Muscle layer of duodenum (tissue), 2 donors: Measurements from ENCODE around the gene BET1.
"Not testable (repeated sequence)": the region's sequence is repeated elsewhere in the genome, so short reads cannot be mapped to it uniquely, and the experiment has no call there.

Experiments used
- H3K27ac ChIP-seq: one replicate; pipeline ENCODE4 v1.7.0; 2013; ENCODE audit warnings: mild to moderate bottlenecking, low read length
- H3K27me3 ChIP-seq: one replicate; pipeline ENCODE4 v1.7.0; 2013; ENCODE audit warnings: low read depth, mild to moderate bottlenecking, control low read depth, low read length
- H3K36me3 ChIP-seq, 2 donors: one replicate each; pipeline ENCODE4 v1.7.0; 2013; ENCODE audit warnings: low read length in 2 of 2, control low read depth in 1 of 2, mild to moderate bottlenecking in 1 of 2; ENCODE audit not compliant: insufficient read depth in 2 of 2, control insufficient read depth in 1 of 2
- H3K4me1 ChIP-seq, 2 donors: one replicate each; pipeline ENCODE4 v1.7.0; 2013; ENCODE audit warnings: low read length in 2 of 2, mild to moderate bottlenecking in 2 of 2, control low read depth in 1 of 2, moderate library complexity in 1 of 2; ENCODE audit not compliant: insufficient read depth in 2 of 2, control insufficient read depth in 1 of 2
- H3K4me3 ChIP-seq, 2 donors: one replicate each; pipeline ENCODE4 v1.7.0; 2013; ENCODE audit warnings: low read length in 2 of 2, low read depth in 1 of 2, mild to moderate bottlenecking in 1 of 2
- H3K9me3 ChIP-seq, 2 donors: one replicate each; pipeline ENCODE4 v1.7.0; 2013; ENCODE audit warnings: low read length in 2 of 2, control low read depth in 1 of 2, mild to moderate bottlenecking in 1 of 2; ENCODE audit not compliant: control insufficient read depth in 1 of 2
- donor health status: healthy.

BET1 gene

DNA sequence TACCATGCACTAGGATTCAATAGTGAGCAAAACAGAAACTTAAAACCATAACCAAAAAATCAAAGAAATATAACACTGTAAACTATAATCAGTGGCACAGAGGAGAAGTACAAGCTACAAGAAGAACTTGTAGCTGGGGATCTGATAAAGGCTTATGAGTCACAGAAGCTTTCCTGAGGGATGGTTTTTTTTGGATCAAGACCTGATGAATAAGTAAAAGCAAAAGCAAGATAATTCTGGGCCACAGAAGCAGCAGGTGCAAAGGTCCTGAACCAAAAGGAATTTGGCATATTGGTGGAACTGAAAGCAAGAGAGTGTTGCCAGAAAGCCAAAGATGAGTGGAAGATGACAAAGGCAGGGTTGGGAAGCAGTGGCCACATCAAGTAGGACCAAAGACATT is 37.4 kb upstream of the BET1 start:
- Histone ChIP-seq H3K27ac (no peak overlapping the region), H3K9me3 (no peaks in the 10 kb centered on the region), H3K27me3 (no peaks in the 10 kb centered on the region)

DNA sequence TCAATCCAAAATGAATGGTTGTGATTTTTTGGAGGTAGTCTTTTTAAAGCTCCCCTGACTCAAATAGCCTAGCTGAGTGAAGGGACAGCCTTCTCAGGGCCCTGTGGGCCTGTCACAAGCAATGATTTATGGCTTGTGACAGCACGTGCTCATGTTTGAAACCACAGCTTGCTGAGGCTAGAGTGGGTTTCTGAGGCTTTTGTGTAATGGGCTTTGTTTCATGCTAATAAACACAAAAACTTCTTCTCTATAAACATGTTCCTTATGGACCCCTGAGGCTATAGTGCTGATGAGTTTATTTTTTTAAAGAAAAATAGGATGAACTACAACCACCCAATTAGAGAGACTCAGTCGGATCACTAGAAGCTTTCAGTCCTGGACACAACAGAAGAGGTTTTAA is 36.1 kb upstream of the BET1 start:
- Histone ChIP-seq H3K36me3 (no peaks in the 10 kb centered on the region), H3K9me3 (no peaks in the 10 kb centered on the region), H3K27ac (no peak overlapping the region), H3K4me3 (no peak overlapping the region), H3K27me3 (no peaks in the 10 kb centered on the region), H3K4me1 (no peaks in the 10 kb centered on the region)

More for the DNA sequence above, 37.4 kb upstream of the BET1 start:
- H3K36me3 ChIP-seq, result no peaks in the 10 kb centered on the region
- no peak overlapping the region for H3K4me3 ChIP-seq
- no peaks in the 10 kb centered on the region for H3K4me1 ChIP-seq

DNA sequence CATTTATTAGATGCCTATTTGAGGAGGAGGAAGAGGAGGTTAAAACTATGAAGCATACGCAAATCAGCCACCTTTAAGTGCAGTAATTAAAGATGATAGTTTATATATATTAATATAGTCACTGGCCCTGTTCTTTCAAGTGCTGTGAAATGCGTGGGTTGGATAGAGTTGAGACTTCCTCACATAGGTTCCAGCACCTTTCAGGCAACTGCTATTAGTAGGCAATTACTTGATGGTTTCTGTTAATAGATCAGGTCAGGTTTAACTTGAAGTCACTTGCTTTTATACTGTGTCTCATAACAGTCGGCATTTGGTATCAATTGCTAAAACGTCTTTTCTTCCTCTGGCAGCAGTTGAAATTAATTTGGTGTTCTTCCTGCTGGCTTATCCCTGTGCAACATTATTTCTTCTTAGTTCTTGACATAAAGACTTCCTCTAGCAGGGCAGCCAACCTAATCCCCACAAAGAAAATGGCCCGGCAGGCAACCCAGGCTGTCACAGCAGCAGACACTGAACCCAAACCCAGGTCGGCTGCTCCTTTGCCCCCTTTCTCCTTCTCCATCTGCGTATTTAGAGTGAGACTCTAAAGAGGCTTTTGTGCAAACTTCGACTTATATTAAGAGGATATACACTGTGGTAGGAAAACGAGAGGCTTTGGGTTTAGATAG is 35.3 kb upstream of the BET1 start:
- no peaks in the 10 kb centered on the region for H3K9me3 ChIP-seq
- H3K36me3 ChIP-seq, result no peaks in the 10 kb centered on the region
- no peak overlapping the region for H3K4me3 ChIP-seq
- no peaks in the 10 kb centered on the region for H3K27me3 ChIP-seq
- no peaks in the 10 kb centered on the region for H3K4me1 ChIP-seq
- no peak overlapping the region for H3K27ac ChIP-seq

DNA sequence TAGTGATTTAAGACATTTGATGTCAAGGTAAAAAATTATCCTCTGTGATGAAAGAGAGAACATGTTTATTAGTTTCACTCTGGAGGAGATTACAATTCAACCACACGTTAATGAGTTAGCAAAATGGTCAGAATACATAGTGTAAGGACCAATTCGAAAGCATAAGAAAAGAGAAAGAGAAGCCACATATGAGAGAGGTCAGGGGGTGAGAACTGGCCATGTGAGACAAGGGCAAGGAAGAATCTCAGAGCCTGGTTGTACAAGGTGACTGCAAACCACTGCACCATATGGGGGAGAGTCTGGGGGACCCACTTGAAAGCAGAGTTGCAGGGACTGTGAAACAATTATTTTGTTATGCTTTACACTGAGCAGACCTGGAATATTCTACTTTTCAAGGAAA is 27.7 kb upstream of the BET1 start:
- Histone ChIP-seq H3K4me3 (no peak overlapping the region), H3K9me3 (no peaks in the 10 kb centered on the region), H3K27me3 (no peaks in the 10 kb centered on the region), H3K27ac (no peak overlapping the region), H3K4me1 (no peaks in the 10 kb centered on the region), H3K36me3 (no peaks in the 10 kb centered on the region)

DNA sequence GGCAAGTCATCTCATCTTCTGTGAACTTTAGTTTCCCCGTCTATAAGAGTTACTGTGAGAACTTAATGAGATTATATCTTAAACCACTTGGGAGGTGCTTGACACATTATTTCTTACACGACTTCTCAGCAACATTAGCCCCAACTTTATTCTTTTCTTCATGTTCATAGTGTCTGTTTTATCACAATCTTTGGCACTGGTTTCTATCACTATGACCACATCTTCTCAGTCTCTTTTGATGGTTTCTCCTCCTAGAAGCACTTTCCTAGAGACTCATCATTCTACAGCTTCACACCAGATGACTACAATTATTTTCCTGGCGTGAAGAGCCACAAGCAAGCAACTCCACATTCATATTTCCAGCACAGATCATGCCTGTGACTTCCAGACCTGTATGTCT is 26.5 kb upstream of the BET1 start:
- H3K36me3 ChIP-seq, result no peaks in the 10 kb centered on the region
- no peaks in the 10 kb centered on the region for H3K4me1 ChIP-seq
- H3K4me3 ChIP-seq, result no peak overlapping the region
- no peak overlapping the region for H3K27ac ChIP-seq
- H3K27me3 ChIP-seq, result no peaks in the 10 kb centered on the region
- no peaks in the 10 kb centered on the region for H3K9me3 ChIP-seq

DNA sequence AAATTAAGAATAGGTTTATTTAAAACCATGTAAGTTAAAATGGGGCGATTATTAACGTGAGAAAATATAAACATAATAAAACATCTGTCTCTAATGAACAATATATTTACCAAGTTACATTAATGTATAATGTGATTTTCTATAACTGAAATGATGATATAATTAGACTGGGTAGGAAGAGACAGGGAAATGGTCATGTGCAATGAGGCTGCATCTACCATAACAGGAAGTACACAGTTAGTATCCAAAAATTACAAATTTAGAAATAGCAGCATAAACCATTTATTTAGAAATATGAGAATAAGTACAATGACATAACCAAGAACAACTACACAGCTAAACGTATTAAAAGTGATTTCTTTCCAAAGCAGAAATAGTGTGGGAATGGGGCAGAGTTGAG is 25.8 kb upstream of the BET1 start:
- Histone ChIP-seq H3K4me1 (no peaks in the 10 kb centered on the region), H3K36me3 (no peaks in the 10 kb centered on the region)

DNA sequence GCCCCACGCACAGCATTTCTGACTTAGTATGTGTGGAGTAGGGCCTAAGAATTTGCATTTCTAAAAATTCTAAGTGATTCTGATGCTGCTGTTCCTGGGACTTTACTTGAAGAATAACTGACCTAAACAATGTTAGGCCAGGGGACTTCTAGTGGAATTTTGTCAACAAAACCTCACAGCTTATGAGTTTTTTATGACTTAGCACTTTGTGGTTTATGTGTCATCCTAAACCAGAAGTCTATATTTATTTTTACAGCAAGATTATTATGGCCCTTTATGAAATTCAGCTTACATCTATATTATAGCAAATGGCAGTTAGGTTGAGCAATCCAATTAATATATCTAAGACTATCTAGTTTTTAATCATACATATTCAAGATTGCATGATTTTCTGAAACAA is 24.6 kb upstream of the BET1 start:
- H3K4me3 ChIP-seq, result no peak overlapping the region

More for the DNA sequence above, 25.8 kb upstream of the BET1 start:
- Histone ChIP-seq H3K4me3 (no peak overlapping the region), H3K9me3 (no peaks in the 10 kb centered on the region), H3K27ac (no peak overlapping the region), H3K27me3 (no peaks in the 10 kb centered on the region)

DNA sequence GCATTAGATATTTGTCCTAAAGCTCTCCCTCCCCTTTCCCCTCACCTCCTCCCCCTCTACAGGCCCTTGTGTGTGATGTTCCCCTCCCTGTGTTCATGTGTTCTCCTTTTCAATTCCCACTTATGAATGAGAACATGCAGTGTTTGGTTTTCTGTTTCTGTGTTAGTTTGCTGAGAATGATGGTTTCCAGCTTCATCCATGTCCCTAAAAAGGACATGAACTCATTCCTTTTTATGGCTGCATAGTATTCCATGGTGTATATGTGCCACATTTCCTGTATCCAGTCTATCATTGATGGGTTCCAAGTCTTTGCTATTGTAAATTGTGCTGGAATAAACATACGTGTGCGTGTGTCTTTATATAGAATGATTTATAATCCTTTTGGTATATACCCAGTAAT is 22.5 kb upstream of the BET1 start:
- not testable (repeated sequence) for H3K27ac ChIP-seq, H3K4me1 ChIP-seq, H3K9me3 ChIP-seq, H3K27me3 ChIP-seq, H3K4me3 ChIP-seq, H3K36me3 ChIP-seq

More for the DNA sequence above, 24.6 kb upstream of the BET1 start:
- Histone ChIP-seq H3K9me3 (no peaks in the 10 kb centered on the region), H3K36me3 (no peaks in the 10 kb centered on the region), H3K27ac (no peak overlapping the region), H3K4me1 (no peaks in the 10 kb centered on the region), H3K27me3 (no peaks in the 10 kb centered on the region)

DNA sequence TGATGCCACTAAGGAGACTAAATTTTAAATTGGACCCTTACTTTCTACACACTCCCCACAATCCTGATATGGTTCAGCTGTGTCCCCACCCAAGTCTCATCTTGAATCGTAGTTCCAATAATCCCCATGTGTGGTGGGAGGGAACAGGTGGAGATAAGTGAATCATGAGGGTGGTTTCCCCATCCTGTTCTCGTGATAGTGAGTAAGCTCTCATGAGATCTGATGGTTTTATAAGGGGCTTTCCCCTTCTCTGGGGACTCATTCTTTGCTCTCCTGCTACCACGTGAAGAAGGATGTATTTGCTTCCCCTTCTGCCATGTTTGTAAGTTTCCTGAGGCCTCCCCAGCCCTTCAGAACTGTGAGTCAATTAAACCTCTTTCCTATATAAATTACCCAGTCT is 18.4 kb upstream of the BET1 start:
- H3K4me3 ChIP-seq, result no peak overlapping the region
- H3K27me3 ChIP-seq, result no peaks in the 10 kb centered on the region
- H3K4me1 ChIP-seq, result no peaks in the 10 kb centered on the region
- H3K27ac ChIP-seq, result no peak overlapping the region
- H3K36me3 ChIP-seq, result no peaks in the 10 kb centered on the region
- H3K9me3 ChIP-seq, result no peaks in the 10 kb centered on the region

DNA sequence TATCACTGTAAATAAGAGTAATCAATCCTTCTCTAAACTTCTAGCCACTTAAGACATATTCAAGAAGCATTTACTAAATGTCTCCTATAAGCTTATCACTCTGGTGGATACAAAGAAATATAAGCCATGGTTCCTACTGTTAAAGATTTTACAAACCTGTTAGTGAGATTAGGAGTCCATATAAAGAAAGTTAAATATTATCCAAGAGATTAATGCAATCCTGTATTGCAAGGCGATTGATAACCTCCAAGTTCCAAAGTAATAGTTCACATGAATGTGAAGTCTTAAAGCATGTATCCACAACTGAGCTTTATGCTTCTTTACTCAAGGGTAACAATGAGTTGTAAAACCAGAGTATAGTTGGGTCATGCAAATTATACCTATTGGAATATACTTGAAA is 12.6 kb upstream of the BET1 start:
- Histone ChIP-seq H3K36me3 (no peaks in the 10 kb centered on the region), H3K27ac (no peak overlapping the region), H3K4me3 (no peak overlapping the region), H3K9me3 (no peaks in the 10 kb centered on the region), H3K27me3 (no peaks in the 10 kb centered on the region), H3K4me1 (no peaks in the 10 kb centered on the region)

DNA sequence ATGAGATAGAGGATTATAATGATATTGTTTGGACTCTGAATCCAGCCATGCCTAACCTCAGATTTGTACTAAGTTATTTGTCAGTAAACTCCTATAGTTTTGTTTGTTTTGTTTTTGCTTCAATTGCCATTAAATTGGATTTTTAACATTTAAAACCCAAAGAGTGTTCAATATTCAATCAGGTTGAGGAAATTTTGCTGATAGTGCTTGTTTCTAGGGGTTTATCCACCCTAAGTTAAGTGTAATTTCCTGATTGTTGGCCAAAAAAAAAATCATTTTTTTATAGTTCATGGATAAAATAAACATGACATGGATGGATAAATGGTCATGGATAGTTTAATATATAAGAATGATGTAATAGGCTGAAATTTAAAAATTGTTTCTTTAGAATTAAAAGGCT is 11.4 kb upstream of the BET1 start:
- no peaks in the 10 kb centered on the region for H3K36me3 ChIP-seq
- no peak overlapping the region for H3K4me3 ChIP-seq
- H3K9me3 ChIP-seq, result no peaks in the 10 kb centered on the region
- H3K27me3 ChIP-seq, result no peaks in the 10 kb centered on the region
- no peaks in the 10 kb centered on the region for H3K4me1 ChIP-seq
- H3K27ac ChIP-seq, result no peak overlapping the region

DNA sequence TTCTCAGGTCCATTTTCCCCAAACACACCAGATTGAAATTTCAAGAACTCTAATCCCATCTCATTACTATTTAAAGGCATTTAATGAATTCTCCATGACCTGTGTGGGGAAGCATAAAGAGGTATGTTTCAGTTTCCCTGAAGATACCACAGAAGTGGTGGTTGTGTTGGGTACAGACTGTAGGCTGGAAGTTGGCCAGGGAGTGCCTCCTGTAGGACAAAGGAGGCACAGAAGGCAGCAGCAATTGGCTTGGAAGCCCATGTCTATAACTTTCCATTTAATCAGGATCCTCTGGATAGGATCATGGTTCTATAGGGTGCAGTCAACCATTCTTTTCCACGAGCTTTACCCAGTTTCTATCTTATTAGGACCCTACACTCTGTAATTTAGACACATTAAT is 8.6 kb upstream of the BET1 start:
- Histone ChIP-seq H3K9me3 (no peaks in the 10 kb centered on the region), H3K4me1 (no peaks in the 10 kb centered on the region), H3K4me3 (no peak overlapping the region), H3K36me3 (no peaks in the 10 kb centered on the region), H3K27me3 (no peaks in the 10 kb centered on the region), H3K27ac (no peak overlapping the region)
